Liver (tissue), 9 donors: ENCODE results near the gene HUS1B. TPM values are rescaled to one million over a fixed set of nuclear protein-coding genes. Genes with fewer than 3 reads are reported as not detected.

ENCODE experiments used
- DNase-seq: peaks from one replicate; pipeline ENCODE4 v3.0.0-alpha.2; 2017; ENCODE audit warnings: low spot score
- H3K27ac ChIP-seq, 2 donors: one replicate each; pipeline ENCODE4 v1.7.0; 2013; ENCODE audit warnings: inconsistent platforms in 2 of 2, low read length in 2 of 2, control low read depth in 1 of 2, low read depth in 1 of 2, mild to moderate bottlenecking in 1 of 2
- H3K27me3 ChIP-seq, 4 donors: one replicate each; pipeline versions ENCODE4 v1.6.1 to v1.7.0; 2013; ENCODE audit warnings: low read length in 3 of 4, inconsistent platforms in 1 of 4, mild to moderate bottlenecking in 1 of 4, moderate library complexity in 1 of 4; ENCODE audit not compliant: control insufficient read depth in 4 of 4, insufficient read depth in 4 of 4
- H3K36me3 ChIP-seq, 4 donors: one replicate each; pipeline versions ENCODE4 v1.6.1 to v1.7.0; 2013; ENCODE audit warnings: low read length in 3 of 4, mild to moderate bottlenecking in 3 of 4, low read depth in 1 of 4, moderate library complexity in 1 of 4; ENCODE audit not compliant: control insufficient read depth in 4 of 4, insufficient read depth in 3 of 4
- H3K4me1 ChIP-seq, 4 donors: one replicate each; pipeline versions ENCODE4 v1.6.1 to v1.7.0; 2013; ENCODE audit warnings: low read length in 3 of 4, mild to moderate bottlenecking in 3 of 4, moderate library complexity in 1 of 4; ENCODE audit not compliant: control insufficient read depth in 4 of 4, insufficient read depth in 4 of 4
- H3K4me3 ChIP-seq, 3 donors: one replicate each; pipeline versions ENCODE4 v1.6.1 to v1.7.0; 2013; ENCODE audit warnings: low read length in 3 of 3, control low read depth in 1 of 3, low read depth in 1 of 3, mild to moderate bottlenecking in 1 of 3
- H3K9ac ChIP-seq, 2 donors: one replicate each; pipeline ENCODE4 v1.7.0; 2013; ENCODE audit warnings: low read length in 2 of 2, mild to moderate bottlenecking in 2 of 2, moderate library complexity in 2 of 2, control low read depth in 1 of 2, low read depth in 1 of 2
- H3K9me3 ChIP-seq, 4 donors: one replicate each; pipeline versions ENCODE4 v1.6.1 to v1.7.0; 2013; ENCODE audit warnings: low read length in 3 of 4; ENCODE audit not compliant: control insufficient read depth in 4 of 4
- ATF3 ChIP-seq: IDR thresholded peaks from 2 replicates; pipeline ENCODE4 v1.6.1; 2016; ENCODE audit warnings: antibody characterized with exemption
- EGR1 ChIP-seq, 2 donors: IDR thresholded peaks; 2 replicates each; pipeline ENCODE4 v1.6.1; 2016 to 2018; ENCODE audit warnings: antibody characterized with exemption in 2 of 2, low read depth in 2 of 2
- FOXA1 ChIP-seq: IDR thresholded peaks from 2 replicates; pipeline ENCODE4 v1.6.1; 2016; ENCODE audit warnings: antibody characterized with exemption
- FOXA2 ChIP-seq: IDR thresholded peaks from 2 replicates; pipeline ENCODE4 v1.6.1; 2016; ENCODE audit warnings: antibody characterized with exemption
- GABPA ChIP-seq, 2 donors: IDR thresholded peaks in 1 of 2; conservative IDR thresholded peaks in 1 of 2; 2 replicates each; pipeline ENCODE4 v1.6.1; 2016; ENCODE audit warnings: antibody characterized with exemption in 2 of 2, mild to moderate bottlenecking in 1 of 2, moderate library complexity in 1 of 2
- HNF4A ChIP-seq, 2 donors: conservative IDR thresholded peaks; 2 replicates each; pipeline ENCODE4 v1.6.1; 2016; ENCODE audit warnings: antibody characterized with exemption in 2 of 2, mild to moderate bottlenecking in 2 of 2
- HNF4G ChIP-seq: IDR thresholded peaks from 2 replicates; pipeline ENCODE4 v1.6.1; 2016; ENCODE audit warnings: antibody characterized with exemption
- JUND ChIP-seq, 2 donors: IDR thresholded peaks; 2 replicates each; pipeline ENCODE4 v1.6.1; 2016; ENCODE audit warnings: antibody characterized with exemption in 2 of 2
- MAX ChIP-seq: IDR thresholded peaks from 2 replicates; pipeline ENCODE4 v1.6.1; 2016; ENCODE audit warnings: antibody characterized with exemption
- NR2F2 ChIP-seq: IDR thresholded peaks from 2 replicates; pipeline ENCODE4 v1.6.1; 2016; ENCODE audit warnings: antibody characterized with exemption
- RAD21 ChIP-seq, 2 donors: IDR thresholded peaks; 2 replicates each; pipeline ENCODE4 v1.6.1; 2016; ENCODE audit warnings: antibody characterized with exemption in 2 of 2, mild to moderate bottlenecking in 2 of 2
- RXRA ChIP-seq, 2 donors: IDR thresholded peaks; 2 replicates each; pipeline ENCODE4 v1.6.1; 2017 to 2018; ENCODE audit warnings: antibody characterized with exemption in 2 of 2, mild to moderate bottlenecking in 1 of 2
- SP1 ChIP-seq: IDR thresholded peaks from 2 replicates; pipeline ENCODE4 v1.6.1; 2018; ENCODE audit warnings: antibody characterized with exemption, mild to moderate bottlenecking
- TAF1 ChIP-seq: conservative IDR thresholded peaks from 2 replicates; pipeline ENCODE4 v1.6.1; 2016; ENCODE audit warnings: antibody characterized with exemption, mild to moderate bottlenecking
- YY1 ChIP-seq: IDR thresholded peaks from 2 replicates; pipeline ENCODE4 v1.6.1; 2016; ENCODE audit warnings: antibody characterized with exemption, mild to moderate bottlenecking
- ZBTB33 ChIP-seq: IDR thresholded peaks from 2 replicates; pipeline ENCODE4 v1.6.1; 2016; ENCODE audit warnings: antibody characterized with exemption
- WGBS: extraction: QIAGEN DNeasy Blood & Tissue Kit; methylation state at CpG from one replicate; pipeline ENCODE4 v1.1.7; 2013; 5-methylcytosine and 5-hydroxymethylcytosine counted together
- polyA plus RNA-seq, 2 donors: library from polyadenylated mRNA; stranded (reverse) in 1 of 2; unstranded in 1 of 2; fragments of 200-250 nt in 1 of 2; fragments of >200 nt in 1 of 2; fragmentation: Nextera tagmentation in 1 of 2; extraction: Ambion mirVana in 1 of 2; gene quantifications; one replicate each; pipeline versions ENCODE4 v1.2.1 to v1.2.3, GENCODE V29; 2013 to 2015
- total RNA-seq, 2 donors: library from RNA; depleted of rRNA; stranded (reverse); fragments of >200 nt; gene quantifications; one replicate each; pipeline ENCODE4 v1.2.3, GENCODE V29; 2014
- TF ChIP-seq, protein P1 (sequence below): IDR thresholded peaks from 2 replicates; pipeline ENCODE4 v1.6.1; 2016; ENCODE audit warnings: antibody characterized with exemption, mild to moderate bottlenecking
- TF ChIP-seq, protein P2 (sequence below): fragments of 150-350 bp; IDR thresholded peaks from 2 replicates; pipeline ENCODE4 v1.5.1; 2017; ENCODE audit warnings: improper control_type of control experiment, low read depth, low read length; ENCODE audit not compliant: missing input control
- donor health status: healthy.
- donor health status: healthy.
- donor health status: healthy.
- donor health status: healthy.
- donor health status: healthy.

HUS1B gene
- total and polyA plus RNA-seq, 4 donors = 0.07 to 1.3 (median 0.51) TPM; not detected in 1

GRCh38 chr6:701215-701614 lies 44.3 kb upstream of the HUS1B start:
- 80% methylated on average over 4 of the region's 4 CpGs for WGBS
- Histone ChIP-seq H3K9me3 (no peaks in the 10 kb centered on the region), H3K9ac (no peak overlapping the region), H3K4me1 (peaks cover 3 to 11% (median 6%) of the 10 kb centered on the region in 4 donors), H3K27me3 (no peaks in the 10 kb centered on the region), H3K4me3 (no peak overlapping the region), H3K36me3 (no peaks in the 10 kb centered on the region), H3K27ac (no peak overlapping the region)
- no peak for TF ChIP-seq EGR1 (IDR thresholded peaks at IDR 0.05; ENCODE audit: low read depth in 2 of 2)
- TF ChIP-seq RXRA (IDR thresholded peaks at IDR 0.05) = no peak
- no peak for TF ChIP-seq ZBTB33
- TF ChIP-seq GABPA (IDR thresholded peaks at IDR 0.05 in 1 of 2, conservative IDR thresholded peaks at IDR 0.05 in 1 of 2) = no peak
- no peak for TF ChIP-seq ATF3
- TF ChIP-seq, protein P1, sequence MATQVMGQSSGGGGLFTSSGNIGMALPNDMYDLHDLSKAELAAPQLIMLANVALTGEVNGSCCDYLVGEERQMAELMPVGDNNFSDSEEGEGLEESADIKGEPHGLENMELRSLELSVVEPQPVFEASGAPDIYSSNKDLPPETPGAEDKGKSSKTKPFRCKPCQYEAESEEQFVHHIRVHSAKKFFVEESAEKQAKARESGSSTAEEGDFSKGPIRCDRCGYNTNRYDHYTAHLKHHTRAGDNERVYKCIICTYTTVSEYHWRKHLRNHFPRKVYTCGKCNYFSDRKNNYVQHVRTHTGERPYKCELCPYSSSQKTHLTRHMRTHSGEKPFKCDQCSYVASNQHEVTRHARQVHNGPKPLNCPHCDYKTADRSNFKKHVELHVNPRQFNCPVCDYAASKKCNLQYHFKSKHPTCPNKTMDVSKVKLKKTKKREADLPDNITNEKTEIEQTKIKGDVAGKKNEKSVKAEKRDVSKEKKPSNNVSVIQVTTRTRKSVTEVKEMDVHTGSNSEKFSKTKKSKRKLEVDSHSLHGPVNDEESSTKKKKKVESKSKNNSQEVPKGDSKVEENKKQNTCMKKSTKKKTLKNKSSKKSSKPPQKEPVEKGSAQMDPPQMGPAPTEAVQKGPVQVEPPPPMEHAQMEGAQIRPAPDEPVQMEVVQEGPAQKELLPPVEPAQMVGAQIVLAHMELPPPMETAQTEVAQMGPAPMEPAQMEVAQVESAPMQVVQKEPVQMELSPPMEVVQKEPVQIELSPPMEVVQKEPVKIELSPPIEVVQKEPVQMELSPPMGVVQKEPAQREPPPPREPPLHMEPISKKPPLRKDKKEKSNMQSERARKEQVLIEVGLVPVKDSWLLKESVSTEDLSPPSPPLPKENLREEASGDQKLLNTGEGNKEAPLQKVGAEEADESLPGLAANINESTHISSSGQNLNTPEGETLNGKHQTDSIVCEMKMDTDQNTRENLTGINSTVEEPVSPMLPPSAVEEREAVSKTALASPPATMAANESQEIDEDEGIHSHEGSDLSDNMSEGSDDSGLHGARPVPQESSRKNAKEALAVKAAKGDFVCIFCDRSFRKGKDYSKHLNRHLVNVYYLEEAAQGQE = no peak
- no peak for TF ChIP-seq SP1
- no peak for TF ChIP-seq JUND (IDR thresholded peaks at IDR 0.05)
- TF ChIP-seq, protein P2, sequence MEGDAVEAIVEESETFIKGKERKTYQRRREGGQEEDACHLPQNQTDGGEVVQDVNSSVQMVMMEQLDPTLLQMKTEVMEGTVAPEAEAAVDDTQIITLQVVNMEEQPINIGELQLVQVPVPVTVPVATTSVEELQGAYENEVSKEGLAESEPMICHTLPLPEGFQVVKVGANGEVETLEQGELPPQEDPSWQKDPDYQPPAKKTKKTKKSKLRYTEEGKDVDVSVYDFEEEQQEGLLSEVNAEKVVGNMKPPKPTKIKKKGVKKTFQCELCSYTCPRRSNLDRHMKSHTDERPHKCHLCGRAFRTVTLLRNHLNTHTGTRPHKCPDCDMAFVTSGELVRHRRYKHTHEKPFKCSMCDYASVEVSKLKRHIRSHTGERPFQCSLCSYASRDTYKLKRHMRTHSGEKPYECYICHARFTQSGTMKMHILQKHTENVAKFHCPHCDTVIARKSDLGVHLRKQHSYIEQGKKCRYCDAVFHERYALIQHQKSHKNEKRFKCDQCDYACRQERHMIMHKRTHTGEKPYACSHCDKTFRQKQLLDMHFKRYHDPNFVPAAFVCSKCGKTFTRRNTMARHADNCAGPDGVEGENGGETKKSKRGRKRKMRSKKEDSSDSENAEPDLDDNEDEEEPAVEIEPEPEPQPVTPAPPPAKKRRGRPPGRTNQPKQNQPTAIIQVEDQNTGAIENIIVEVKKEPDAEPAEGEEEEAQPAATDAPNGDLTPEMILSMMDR = no peak
- TF ChIP-seq FOXA1 = no peak
- no peak for TF ChIP-seq MAX
- TF ChIP-seq NR2F2 = no peak
- TF ChIP-seq TAF1 = no peak
- no peak for TF ChIP-seq RAD21 (IDR thresholded peaks at IDR 0.05)
- no peak for TF ChIP-seq FOXA2
- TF ChIP-seq HNF4A (conservative IDR thresholded peaks at IDR 0.05) = no peak
- TF ChIP-seq HNF4G = no peak
- no peak for TF ChIP-seq YY1
- DNase-seq = no peak

- Histone ChIP-seq H3K9ac (no peak overlapping the region), H3K27ac (no peak overlapping the region), H3K4me3 (no peak overlapping the region), H3K4me1 (peaks cover 3 to 11% (median 6%) of the 10 kb centered on the region in 4 donors), H3K9me3 (no peaks in the 10 kb centered on the region), H3K27me3 (no peaks in the 10 kb centered on the region), H3K36me3 (no peaks in the 10 kb centered on the region)
- DNase-seq = no peak
- WGBS = 89% methylated on average over 3 of the region's 3 CpGs
- no peak for TF ChIP-seq TAF1
- TF ChIP-seq GABPA (IDR thresholded peaks at IDR 0.05 in 1 of 2, conservative IDR thresholded peaks at IDR 0.05 in 1 of 2) = no peak
Observed at GRCh38 chr6:700490-700889, 43.6 kb upstream of the HUS1B start.
